ENCODE measurements around the gene LOXHD1.

LOXHD1 gene

GRCh38 chr18:46676182-46676835 lies 19.3 kb upstream of the LOXHD1 start:
- TF ChIP-seq CTCF (IDR thresholded peaks at IDR 0.05; ENCODE audit: insufficient read depth, low read depth, low read length, missing control alignments) = no peak
- no peak overlapping the region for H3K4me3 ChIP-seq (ENCODE audit: low read depth, low read length)
- no peak for DNase-seq (ENCODE audit: low read depth)

DNA sequence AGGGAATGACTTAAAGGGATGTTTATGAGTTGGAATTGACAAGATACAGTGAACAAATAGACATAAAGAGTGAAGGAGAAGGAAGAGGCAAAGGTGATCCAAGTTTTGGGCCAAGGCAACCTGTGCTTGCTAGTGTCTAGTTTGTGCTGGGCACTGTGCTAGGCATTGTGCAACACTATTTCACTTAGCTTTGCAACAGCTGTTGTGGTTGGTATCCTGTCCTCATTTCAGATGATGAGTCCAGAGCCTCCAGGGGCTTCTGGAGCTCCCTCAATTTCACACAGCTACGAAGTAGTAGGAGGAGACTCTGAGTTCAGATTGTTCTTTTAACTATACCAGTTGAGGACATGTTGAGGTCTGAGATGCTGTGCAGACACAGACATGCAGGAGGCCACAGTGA lies 18.1 kb upstream of the LOXHD1 start:
- TF ChIP-seq CTCF (IDR thresholded peaks at IDR 0.05; ENCODE audit: insufficient read depth, low read depth, low read length, missing control alignments) = no peak
- DNase-seq (ENCODE audit: low read depth) = no peak
- H3K4me3 ChIP-seq (ENCODE audit: low read depth, low read length) = no peak overlapping the region

DNA sequence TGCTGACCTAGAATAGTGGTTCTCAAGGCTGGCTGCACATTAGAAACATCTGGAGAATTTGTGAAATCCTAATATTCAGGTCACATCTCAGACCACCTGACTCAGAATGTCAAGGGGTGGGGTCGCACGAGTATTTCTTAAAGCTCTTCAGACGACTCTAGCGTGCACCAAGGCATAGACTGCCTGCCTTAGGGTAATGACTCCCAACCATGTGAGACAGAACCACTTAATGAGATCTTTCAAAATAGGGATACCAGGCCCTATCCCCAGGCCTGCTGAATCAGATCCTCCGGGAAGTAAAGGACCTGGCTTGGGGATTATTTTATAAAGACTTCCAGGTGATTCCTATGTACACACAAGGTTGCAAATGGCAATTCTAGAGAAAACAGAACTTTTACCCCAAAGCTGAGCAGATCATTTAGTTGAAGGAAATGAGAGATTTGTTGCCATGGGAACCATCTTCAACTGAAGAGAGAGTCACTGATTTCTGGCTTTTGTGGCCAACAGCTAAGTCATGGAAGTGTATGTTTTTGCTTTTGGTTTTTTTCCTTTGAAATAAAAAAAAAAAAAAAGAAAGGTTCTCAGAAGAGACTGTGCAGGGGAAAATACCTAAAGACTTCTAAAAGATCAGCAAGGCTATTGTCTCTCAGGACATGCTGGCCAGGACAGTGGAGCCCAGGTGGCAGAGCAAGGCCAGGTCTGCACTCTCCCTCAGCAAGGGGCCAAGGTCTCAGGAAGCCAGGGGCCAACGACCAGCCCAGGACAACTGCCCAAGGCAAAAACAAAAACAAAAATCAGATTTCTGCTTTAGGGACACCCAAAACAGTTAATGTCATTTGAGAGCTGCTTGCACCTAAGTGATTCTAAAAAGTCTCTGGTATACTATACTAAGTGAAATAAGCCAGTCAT lies 15.3 kb upstream of the LOXHD1 start:
- TF ChIP-seq CTCF (IDR thresholded peaks at IDR 0.05; ENCODE audit: insufficient read depth, low read depth, low read length, missing control alignments) = no peak
- DNase-seq (ENCODE audit: low read depth) = no peak

GRCh38 chr18:46668694-46669093 lies 11.7 kb upstream of the LOXHD1 start:
- H3K4me3 ChIP-seq (ENCODE audit: low read depth, low read length) = no peak overlapping the region
- no peak for TF ChIP-seq CTCF (IDR thresholded peaks at IDR 0.05; ENCODE audit: insufficient read depth, low read depth, low read length, missing control alignments)
- no peak for DNase-seq (ENCODE audit: low read depth)

More for the DNA sequence above, 15.3 kb upstream of the LOXHD1 start:
- no peak overlapping the region for H3K4me3 ChIP-seq (ENCODE audit: low read depth, low read length)

- no peak for DNase-seq (ENCODE audit: low read depth)
Measured at GRCh38 chr18:46668135-46668534, 11.1 kb upstream of the LOXHD1 start.

GRCh38 chr18:46663539-46663938 lies 6.5 kb upstream of the LOXHD1 start:
- no peak for DNase-seq (ENCODE audit: low read depth)
- TF ChIP-seq CTCF (IDR thresholded peaks at IDR 0.05; ENCODE audit: insufficient read depth, low read depth, low read length, missing control alignments) = no peak
- no peak overlapping the region for H3K4me3 ChIP-seq (ENCODE audit: low read depth, low read length)

More at GRCh38 chr18:46668135-46668534, 11.1 kb upstream of the LOXHD1 start:
- no peak for TF ChIP-seq CTCF (IDR thresholded peaks at IDR 0.05; ENCODE audit: insufficient read depth, low read depth, low read length, missing control alignments)
- H3K4me3 ChIP-seq (ENCODE audit: low read depth, low read length) = no peak overlapping the region
